Osteoblast (primary cell): ENCODE results near the gene KNSTRN. TPM values are rescaled to one million over a fixed set of nuclear protein-coding genes. Genes with fewer than 3 reads are reported as not detected.

Experiments used
- DNase-seq: peaks from one replicate; pipeline ENCODE4 v3.0.0; 2011; ENCODE audit warnings: low spot score, mixed read lengths; ENCODE audit not compliant: insufficient read length; ENCODE audit errors: missing footprints
- H2AFZ ChIP-seq: 2 replicates; pipeline ENCODE4 v1.6.0; 2011; ENCODE audit warnings: mild to moderate bottlenecking, low read length
- H3K27ac ChIP-seq: 2 replicates; pipeline ENCODE4 v1.5.1; 2011; ENCODE audit warnings: mild to moderate bottlenecking, low read depth, low read length, moderate library complexity
- H3K27me3 ChIP-seq: 2 replicates; pipeline ENCODE4 v1.6.0; 2012; ENCODE audit warnings: mild to moderate bottlenecking, control low read depth, inconsistent platforms, low read length, moderate library complexity; ENCODE audit not compliant: insufficient read depth
- H3K36me3 ChIP-seq: 2 replicates; pipeline ENCODE4 v1.5.1; 2011; ENCODE audit warnings: mild to moderate bottlenecking, low read length, control low read depth, moderate library complexity; ENCODE audit not compliant: insufficient read depth
- H3K4me1 ChIP-seq: 2 replicates; pipeline ENCODE4 v1.5.1; 2011; ENCODE audit warnings: mild to moderate bottlenecking, low read length, control low read depth, moderate library complexity; ENCODE audit not compliant: insufficient read depth
- H3K4me2 ChIP-seq: 2 replicates; pipeline ENCODE4 v1.6.0; 2011; ENCODE audit warnings: mild to moderate bottlenecking, low read length; ENCODE audit not compliant: insufficient read depth
- H3K4me3 ChIP-seq: fragments of 200-600 bp; sonication (generic); 3 replicates; pipeline ENCODE4 v1.5.1; 2012; ENCODE audit warnings: mild to moderate bottlenecking, low read length, inconsistent platforms; ENCODE audit not compliant: insufficient read depth
- H3K79me2 ChIP-seq: 2 replicates; pipeline ENCODE4 v1.6.0; 2012; ENCODE audit warnings: mild to moderate bottlenecking, low read length, control low read depth, inconsistent platforms; ENCODE audit not compliant: insufficient read depth
- H3K9me3 ChIP-seq: 2 replicates; pipeline ENCODE4 v1.5.1; 2011; ENCODE audit warnings: low read depth, low read length, control low read depth
- H4K20me1 ChIP-seq: 2 replicates; pipeline ENCODE4 v1.6.0; 2012; ENCODE audit warnings: mild to moderate bottlenecking, low read length, control low read depth; ENCODE audit not compliant: insufficient read depth
- total RNA-seq: library from RNA; depleted of rRNA; stranded (reverse); fragments of >200 nt; gene quantifications from 2 replicates; pipeline ENCODE4 v1.2.3, GENCODE V29; 2012
- TF ChIP-seq, protein P1 (sequence below): IDR thresholded peaks from 2 replicates; pipeline ENCODE4 v1.5.1; 2011; ENCODE audit warnings: mild to moderate bottlenecking, low read depth, low read length, moderate library complexity; ENCODE audit errors: extremely low read depth

The KNSTRN gene
- total RNA-seq, 1 donor: 19.9 TPM

DNA sequence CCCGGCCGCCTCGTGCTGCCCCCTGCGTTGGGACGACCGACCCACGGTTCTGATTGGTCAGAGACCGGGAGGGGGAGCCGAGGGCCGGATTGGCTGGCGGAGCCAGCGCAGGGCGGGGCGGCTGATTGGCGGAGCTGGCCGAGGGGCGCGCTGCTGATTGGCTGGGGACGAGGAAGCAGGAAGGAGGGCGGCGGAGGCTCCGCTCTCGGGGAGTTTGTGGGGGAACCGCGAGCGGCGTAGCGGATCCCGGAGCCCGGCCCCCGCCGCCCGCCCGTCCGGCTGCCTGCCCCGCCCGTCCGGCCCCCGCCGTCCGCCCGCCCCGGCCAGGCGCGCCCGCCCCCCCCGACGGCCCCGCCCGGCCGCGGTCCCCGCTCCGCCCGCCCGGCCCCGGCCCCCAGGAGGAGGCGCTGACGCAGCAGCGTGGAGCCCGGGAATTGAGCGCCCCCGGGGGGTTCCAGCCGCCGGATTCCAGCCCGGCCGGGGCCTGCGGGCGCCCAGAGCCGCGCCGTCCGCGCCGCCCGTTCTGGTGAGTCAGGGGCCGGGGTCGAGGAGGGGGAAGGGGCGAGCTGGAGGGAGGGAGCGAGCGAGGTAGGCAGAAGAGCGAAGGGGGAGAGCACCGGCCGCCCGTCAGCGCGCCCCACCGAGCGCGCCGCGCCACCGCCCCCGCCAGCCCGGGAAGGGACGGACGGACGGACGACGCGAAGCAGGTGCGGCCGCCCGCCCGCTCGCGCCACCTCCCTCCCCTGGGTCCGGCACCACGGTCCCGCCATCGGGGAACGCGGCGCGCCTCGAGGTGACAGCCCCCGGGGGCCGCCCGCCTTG is 58.4 kb downstream of the KNSTRN start, which contains the start of gene BAHD1:
Gene BAHD1 (plus strand): TSS at position 211 of the 822 bp plus-strand sequence. CDS start 17,512 bp downstream, outside the sequence.
- Histone ChIP-seq H4K20me1 (peaks cover 38% of the 10 kb centered on the region), H2AFZ (peak within 1 kb of the TSS; percentile 58), H3K27ac (no peak within 1 kb of the TSS), H3K36me3 (no peaks in the 10 kb centered on the region), H3K4me1 (peaks cover 12% of the 10 kb centered on the region), H3K9me3 (no peaks in the 10 kb centered on the region), H3K4me2 (peak within 1 kb of the TSS; percentile 97), H3K4me3 (peak within 1 kb of the TSS; percentile 77), H3K79me2 (peaks cover 35% of the 10 kb centered on the region), H3K27me3 (peaks cover 39% of the 10 kb centered on the region)
- DNase-seq: peak; percentile 100
- TF ChIP-seq, protein P1, sequence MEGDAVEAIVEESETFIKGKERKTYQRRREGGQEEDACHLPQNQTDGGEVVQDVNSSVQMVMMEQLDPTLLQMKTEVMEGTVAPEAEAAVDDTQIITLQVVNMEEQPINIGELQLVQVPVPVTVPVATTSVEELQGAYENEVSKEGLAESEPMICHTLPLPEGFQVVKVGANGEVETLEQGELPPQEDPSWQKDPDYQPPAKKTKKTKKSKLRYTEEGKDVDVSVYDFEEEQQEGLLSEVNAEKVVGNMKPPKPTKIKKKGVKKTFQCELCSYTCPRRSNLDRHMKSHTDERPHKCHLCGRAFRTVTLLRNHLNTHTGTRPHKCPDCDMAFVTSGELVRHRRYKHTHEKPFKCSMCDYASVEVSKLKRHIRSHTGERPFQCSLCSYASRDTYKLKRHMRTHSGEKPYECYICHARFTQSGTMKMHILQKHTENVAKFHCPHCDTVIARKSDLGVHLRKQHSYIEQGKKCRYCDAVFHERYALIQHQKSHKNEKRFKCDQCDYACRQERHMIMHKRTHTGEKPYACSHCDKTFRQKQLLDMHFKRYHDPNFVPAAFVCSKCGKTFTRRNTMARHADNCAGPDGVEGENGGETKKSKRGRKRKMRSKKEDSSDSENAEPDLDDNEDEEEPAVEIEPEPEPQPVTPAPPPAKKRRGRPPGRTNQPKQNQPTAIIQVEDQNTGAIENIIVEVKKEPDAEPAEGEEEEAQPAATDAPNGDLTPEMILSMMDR: no peak

DNA sequence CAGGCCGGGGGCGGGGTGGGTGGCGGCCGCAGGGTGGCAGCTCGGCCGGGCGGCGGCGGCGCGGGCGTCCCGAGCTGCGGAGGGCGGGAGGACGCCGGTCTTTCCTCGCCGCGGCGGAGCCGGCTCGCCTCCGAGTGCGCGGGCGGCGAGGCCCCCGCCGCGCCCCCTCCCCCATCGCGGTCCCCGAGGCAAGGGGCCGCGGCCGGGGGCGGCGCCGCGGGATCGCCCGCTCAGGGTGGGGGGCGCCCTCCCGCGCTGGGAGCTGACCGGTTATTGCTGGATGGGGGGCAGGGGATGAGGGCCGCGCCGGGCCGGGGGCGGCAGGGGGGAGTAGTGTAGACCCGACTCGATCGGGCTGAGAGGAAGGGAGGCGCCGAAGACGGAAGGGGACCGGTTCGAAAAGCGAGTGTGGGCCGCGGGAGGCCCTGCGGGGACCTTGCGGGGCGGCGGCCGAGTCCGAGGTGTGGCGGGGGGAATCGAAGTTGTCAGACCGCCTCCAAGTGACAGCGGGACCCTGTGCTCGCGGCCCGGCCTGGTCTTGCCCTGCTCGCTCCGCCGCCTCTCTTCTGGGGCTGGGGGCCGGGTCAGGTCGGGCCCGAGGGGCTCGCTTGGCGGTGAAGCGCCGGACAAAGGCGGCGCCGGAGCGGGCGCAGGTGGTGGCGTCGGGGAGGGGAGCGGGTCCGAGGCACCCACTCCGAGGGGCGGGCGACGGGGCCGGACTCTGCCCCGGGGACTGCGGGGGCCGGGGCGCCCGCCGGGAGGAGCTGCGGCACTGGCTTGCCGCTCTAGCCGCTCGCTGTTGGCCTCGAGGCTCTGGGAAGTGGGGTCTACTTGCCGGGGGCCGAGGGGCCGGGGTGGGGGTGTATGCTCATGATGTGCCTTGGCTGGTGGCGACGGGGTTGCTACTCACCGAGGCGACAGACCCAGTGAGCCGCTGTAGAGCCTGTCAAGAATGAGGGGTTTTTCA is 59.3 kb downstream of the KNSTRN start:
- H3K27ac ChIP-seq: no peak overlapping the region
- H3K27me3 ChIP-seq: peaks cover 30% of the 10 kb centered on the region
- peak overlapping the region; percentile 77 for H3K4me3 ChIP-seq
- H3K9me3 ChIP-seq: no peaks in the 10 kb centered on the region
- peak; percentile 91 for DNase-seq
- peaks cover 12% of the 10 kb centered on the region for H3K4me1 ChIP-seq
- no peaks in the 10 kb centered on the region for H3K36me3 ChIP-seq
- H4K20me1 ChIP-seq: peaks cover 47% of the 10 kb centered on the region
- no peak overlapping the region for H2AFZ ChIP-seq
- peak overlapping the region; percentile 83 for H3K4me2 ChIP-seq
- peaks cover 44% of the 10 kb centered on the region for H3K79me2 ChIP-seq
- TF ChIP-seq, protein P1: no peak

DNA sequence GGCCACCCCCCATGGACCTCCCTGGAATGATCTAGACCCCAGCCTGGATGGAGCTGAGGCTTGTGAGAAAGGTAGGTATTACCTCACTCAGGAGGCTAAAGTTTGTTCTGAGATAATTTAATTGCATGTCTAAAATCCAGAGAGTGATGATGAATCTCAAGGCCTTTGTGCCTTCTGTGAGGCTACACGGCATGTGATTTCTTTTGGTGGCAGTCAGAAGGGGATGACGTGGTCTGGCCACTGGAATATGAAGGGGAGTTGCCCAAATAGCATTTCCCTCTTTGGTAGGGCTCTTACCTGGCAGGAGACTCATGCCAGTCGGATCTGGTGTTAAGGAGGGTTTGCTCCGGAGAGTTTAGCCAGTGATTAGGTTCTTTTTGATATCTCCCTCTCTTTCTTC is 60.7 kb downstream of the KNSTRN start:
- Histone ChIP-seq H3K4me1 (peaks cover 12% of the 10 kb centered on the region), H3K4me2 (no peak overlapping the region), H3K36me3 (no peaks in the 10 kb centered on the region), H3K27ac (no peak overlapping the region), H4K20me1 (peaks cover 55% of the 10 kb centered on the region), H3K79me2 (peaks cover 50% of the 10 kb centered on the region), H2AFZ (no peak overlapping the region), H3K27me3 (peaks cover 16% of the 10 kb centered on the region), H3K4me3 (no peak overlapping the region), H3K9me3 (no peaks in the 10 kb centered on the region)
- DNase-seq: no peak
- TF ChIP-seq, protein P1: no peak
